Osteocyte (in vitro differentiated cells): ENCODE results near the gene USP40. TPM values are rescaled to one million over a fixed set of nuclear protein-coding genes. Genes with fewer than 3 reads are reported as not detected.

Experiments
- DNase-seq: peaks from one replicate; pipeline ENCODE4 v3.0.0; 2021; ENCODE audit warnings: mixed read lengths; ENCODE audit not compliant: unreplicated experiment; ENCODE audit errors: extremely low spot score
- H3K27ac Mint-ChIP-seq: one replicate; pipeline ENCODE4 v1.8.0; 2021; ENCODE audit warnings: mild to moderate bottlenecking, mixed read lengths; ENCODE audit not compliant: unreplicated experiment
- H3K27me3 Mint-ChIP-seq: one replicate; pipeline ENCODE4 v1.8.0; 2021; ENCODE audit warnings: mixed read lengths; ENCODE audit not compliant: unreplicated experiment
- H3K36me3 Mint-ChIP-seq: one replicate; pipeline ENCODE4 v1.8.0; 2021; ENCODE audit warnings: mixed read lengths; ENCODE audit not compliant: unreplicated experiment
- H3K4me1 Mint-ChIP-seq: one replicate; pipeline ENCODE4 v1.8.0; 2021; ENCODE audit warnings: mixed read lengths; ENCODE audit not compliant: unreplicated experiment
- H3K4me3 Mint-ChIP-seq: one replicate; pipeline ENCODE4 v1.8.0; 2021; ENCODE audit warnings: mild to moderate bottlenecking, moderate library complexity, mixed read lengths; ENCODE audit not compliant: unreplicated experiment
- H3K9me3 Mint-ChIP-seq: one replicate; pipeline ENCODE4 v1.8.0; 2021; ENCODE audit warnings: mixed read lengths; ENCODE audit not compliant: unreplicated experiment
- total RNA-seq: library from RNA; stranded (reverse); gene quantifications from 2 replicates; pipeline ENCODE4 v1.2.1, GENCODE V29; 2021
- TF ChIP-seq, protein P1 (sequence below): fragments of 200-600 bp; sonication (generic); IDR thresholded peaks from 2 replicates; pipeline ENCODE4 v1.5.0; 2021; ENCODE audit warnings: antibody characterized with exemption, mild to moderate bottlenecking, moderate library complexity

Gene USP40
- total RNA-seq, 1 donor from 2014 or later, result 36.4 TPM

DNA sequence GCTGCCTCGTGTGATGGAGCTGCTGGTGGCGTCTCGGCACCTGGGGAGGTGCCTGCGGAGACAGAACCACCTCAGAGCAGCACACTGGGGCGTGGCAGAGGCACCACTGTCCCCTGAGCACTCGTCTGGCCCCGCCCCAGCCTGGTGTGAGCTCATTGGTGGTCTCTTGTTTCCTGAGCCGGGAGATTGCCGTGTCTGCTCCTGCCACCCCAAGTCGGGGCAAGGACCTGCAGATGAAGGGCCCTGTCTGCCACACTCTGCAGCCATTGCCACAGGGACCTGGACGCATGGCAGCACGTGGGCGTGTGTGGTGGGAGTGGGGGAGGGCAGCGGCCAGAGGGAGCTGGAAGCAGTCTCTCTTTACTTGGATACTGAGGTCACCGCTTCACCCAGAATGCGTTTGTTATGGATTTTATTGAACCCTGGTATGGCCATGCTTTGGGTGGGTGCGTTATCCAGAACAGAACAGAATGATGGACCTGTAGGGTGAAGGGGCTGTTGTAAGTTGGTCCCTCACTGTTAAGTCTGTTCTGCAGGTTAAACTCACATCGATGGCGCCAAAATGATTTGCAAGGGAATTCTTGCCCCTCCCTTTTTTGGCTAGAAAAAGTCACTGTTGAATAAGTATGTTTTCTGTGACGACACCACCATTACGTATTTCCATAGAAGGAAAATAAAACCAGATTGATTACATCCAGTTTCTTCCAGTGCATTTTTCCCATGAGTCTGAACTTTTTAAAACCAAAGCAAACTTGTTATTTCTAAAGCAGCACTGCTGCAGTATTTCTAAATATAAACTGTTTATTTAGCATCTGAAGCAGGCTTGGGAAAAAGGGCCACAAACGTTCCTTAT, 92.0 kb downstream of the USP40 start:
- DNase-seq, result no peak
- H3K27me3 Mint-ChIP-seq, result no peaks in the 10 kb centered on the region
- no peaks in the 10 kb centered on the region for H3K9me3 Mint-ChIP-seq
- peaks cover 29% of the 10 kb centered on the region for H3K36me3 Mint-ChIP-seq
- no peak overlapping the region for H3K27ac Mint-ChIP-seq
- no peak overlapping the region for H3K4me3 Mint-ChIP-seq
- H3K4me1 Mint-ChIP-seq, result peaks cover 10% of the 10 kb centered on the region
- TF ChIP-seq, protein P1, sequence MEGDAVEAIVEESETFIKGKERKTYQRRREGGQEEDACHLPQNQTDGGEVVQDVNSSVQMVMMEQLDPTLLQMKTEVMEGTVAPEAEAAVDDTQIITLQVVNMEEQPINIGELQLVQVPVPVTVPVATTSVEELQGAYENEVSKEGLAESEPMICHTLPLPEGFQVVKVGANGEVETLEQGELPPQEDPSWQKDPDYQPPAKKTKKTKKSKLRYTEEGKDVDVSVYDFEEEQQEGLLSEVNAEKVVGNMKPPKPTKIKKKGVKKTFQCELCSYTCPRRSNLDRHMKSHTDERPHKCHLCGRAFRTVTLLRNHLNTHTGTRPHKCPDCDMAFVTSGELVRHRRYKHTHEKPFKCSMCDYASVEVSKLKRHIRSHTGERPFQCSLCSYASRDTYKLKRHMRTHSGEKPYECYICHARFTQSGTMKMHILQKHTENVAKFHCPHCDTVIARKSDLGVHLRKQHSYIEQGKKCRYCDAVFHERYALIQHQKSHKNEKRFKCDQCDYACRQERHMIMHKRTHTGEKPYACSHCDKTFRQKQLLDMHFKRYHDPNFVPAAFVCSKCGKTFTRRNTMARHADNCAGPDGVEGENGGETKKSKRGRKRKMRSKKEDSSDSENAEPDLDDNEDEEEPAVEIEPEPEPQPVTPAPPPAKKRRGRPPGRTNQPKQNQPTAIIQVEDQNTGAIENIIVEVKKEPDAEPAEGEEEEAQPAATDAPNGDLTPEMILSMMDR, result no peak

DNA sequence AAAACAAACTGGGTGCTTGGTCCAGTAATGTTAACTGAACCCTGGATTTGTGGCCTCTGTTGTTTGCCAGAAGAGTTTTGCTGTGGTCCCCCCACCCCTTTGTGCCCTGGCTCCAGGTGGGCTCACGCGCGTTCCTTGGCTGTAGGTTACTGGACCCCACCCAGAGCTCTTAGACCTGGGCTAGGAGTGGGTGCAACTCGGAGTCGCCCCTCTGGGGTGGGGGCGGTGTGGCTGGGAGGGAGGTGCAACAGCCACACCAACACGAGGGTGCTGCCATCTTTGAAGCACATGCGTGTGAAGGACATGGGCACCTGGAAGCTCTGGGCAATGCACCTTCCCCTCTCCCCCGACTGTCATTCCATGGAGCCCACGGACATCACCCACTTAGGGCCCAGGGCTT, 92.7 kb downstream of the USP40 start:
- TF ChIP-seq, protein P1, result no peak
- Mint-ChIP-seq H3K4me3 (no peak overlapping the region), H3K27me3 (no peaks in the 10 kb centered on the region), H3K36me3 (peaks cover 34% of the 10 kb centered on the region), H3K4me1 (peaks cover 10% of the 10 kb centered on the region), H3K9me3 (no peaks in the 10 kb centered on the region), H3K27ac (no peak overlapping the region)
- DNase-seq, result no peak

DNA sequence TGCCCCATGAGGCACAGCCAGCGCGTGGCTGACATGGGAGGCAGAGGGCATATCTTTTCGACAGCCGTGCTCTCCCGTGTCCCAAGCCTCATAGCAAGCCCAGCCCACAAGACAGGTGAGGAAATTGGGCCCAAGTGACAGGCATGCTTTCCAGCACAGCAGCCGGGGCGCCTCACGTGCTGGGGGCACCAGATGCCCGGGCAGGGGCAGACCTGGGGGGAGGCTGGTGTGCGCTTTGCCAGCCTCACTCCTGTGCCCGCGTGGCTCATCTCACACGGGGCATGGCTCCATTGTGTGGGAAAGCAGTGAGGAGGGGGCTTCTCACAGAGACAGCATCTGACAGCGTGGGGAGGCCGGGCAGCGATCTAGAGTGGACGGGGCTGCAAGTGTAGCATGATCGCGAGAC, 93.2 kb downstream of the USP40 start:
- TF ChIP-seq, protein P1, result no peak
- H3K4me1 Mint-ChIP-seq, result peaks cover 10% of the 10 kb centered on the region
- H3K36me3 Mint-ChIP-seq, result peaks cover 37% of the 10 kb centered on the region
- peak; percentile 80 for DNase-seq
- H3K27me3 Mint-ChIP-seq, result no peaks in the 10 kb centered on the region
- H3K9me3 Mint-ChIP-seq, result no peaks in the 10 kb centered on the region
- no peak overlapping the region for H3K27ac Mint-ChIP-seq
- no peak overlapping the region for H3K4me3 Mint-ChIP-seq

DNA sequence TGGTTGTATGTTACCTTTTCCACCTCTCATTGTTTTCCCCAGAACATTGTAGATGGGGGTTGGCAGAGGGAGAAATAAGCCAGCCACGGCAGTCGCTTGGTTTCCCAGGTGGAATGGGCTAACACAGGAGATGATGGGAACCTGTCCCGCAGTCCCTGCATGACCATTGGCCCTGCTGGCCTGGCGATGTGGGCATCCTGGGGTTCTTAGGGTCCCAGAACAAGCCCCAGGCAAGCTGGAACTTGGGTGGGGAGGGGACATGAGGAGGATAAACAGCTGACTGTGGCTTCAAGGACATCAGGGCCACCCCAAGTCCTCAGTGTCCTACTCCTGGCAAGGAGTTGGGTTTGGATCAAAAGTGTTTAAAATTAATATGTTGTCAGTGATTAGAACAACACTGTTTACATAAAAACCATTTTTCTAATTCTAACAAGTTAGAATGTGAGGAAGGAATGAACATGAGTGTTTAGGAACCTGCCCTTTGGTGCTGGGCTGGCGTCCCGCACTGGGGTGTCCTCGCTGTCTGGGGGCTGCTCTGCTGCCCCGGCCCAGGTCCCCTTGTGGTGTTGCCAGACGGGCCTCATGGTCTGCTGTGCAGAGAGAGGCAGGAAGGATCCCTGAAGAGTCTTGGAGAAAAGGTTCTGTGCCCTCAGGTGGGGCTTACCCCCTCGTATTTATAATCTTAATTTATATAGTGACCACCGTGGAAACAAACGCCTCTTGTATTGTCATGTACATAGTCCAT, 95.1 kb downstream of the USP40 start:
- H3K4me1 Mint-ChIP-seq, result peaks cover 10% of the 10 kb centered on the region
- H3K27me3 Mint-ChIP-seq, result no peaks in the 10 kb centered on the region
- TF ChIP-seq, protein P1, result no peak
- no peak overlapping the region for H3K27ac Mint-ChIP-seq
- H3K36me3 Mint-ChIP-seq, result peaks cover 46% of the 10 kb centered on the region
- H3K9me3 Mint-ChIP-seq, result no peaks in the 10 kb centered on the region
- H3K4me3 Mint-ChIP-seq, result no peak overlapping the region
- DNase-seq, result peak; percentile 77

DNA sequence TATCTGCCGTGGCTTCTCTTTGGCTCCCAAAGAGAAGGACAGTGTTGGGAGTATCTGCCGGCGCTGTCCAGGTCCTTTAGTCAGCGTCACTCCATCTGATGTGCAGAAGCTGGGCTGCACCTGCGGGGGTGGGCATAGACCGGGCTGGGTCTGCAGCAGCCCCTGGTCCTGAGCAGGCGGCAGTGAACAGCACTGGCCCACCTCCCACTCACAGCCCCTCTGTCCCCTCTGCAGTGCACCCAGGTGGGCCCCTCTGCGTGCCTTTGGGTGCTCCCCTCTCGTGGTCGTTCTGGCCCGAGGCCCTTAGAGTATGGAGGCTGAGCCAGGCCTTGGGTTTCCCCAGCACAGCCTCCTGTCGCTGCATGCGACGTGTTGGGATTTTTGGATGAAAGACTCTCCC, 95.7 kb downstream of the USP40 start:
- Mint-ChIP-seq H3K36me3 (peaks cover 51% of the 10 kb centered on the region), H3K27me3 (no peaks in the 10 kb centered on the region), H3K9me3 (no peaks in the 10 kb centered on the region), H3K27ac (no peak overlapping the region), H3K4me1 (peaks cover 10% of the 10 kb centered on the region), H3K4me3 (no peak overlapping the region)
- TF ChIP-seq, protein P1, result no peak
- DNase-seq, result no peak
